LoVo (cell line): ENCODE data around the gene KRTAP20-2.

Experiments used
- DNase-seq: peaks from one replicate; pipeline ENCODE4 v3.0.0-alpha.2; 2016; ENCODE audit warnings: low spot score

KRTAP20-2 gene

GRCh38 chr21:30634906-30635305 is at the start of gene KRTAP20-2:
Gene KRTAP20-2, plus strand, starts transcription at chr21:30635206. Its CDS starts 58 bp downstream, at chr21:30635264.
- no peak for DNase-seq

DNA sequence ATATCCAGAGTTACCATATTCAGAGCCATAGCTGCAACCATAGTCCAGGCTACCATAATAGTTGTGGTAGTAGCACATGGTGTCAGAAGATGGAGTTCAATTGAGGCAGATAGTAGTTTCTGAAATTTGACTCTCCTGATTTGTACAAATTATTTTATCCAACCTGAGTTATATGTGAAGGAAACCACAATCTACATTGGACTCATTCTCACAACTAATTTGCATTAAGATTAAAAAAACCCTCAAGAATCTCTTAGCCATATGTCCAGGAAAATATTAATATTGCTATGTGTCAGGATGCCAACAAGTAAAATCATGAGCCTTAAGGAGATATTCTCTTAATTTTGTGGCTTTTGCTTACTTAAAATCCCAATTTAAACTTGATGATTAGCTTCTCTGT is 44.7 kb upstream of the KRTAP20-2 start, which contains the start of gene KRTAP22-2:
KRTAP22-2 (minus strand) TSS at position 101 of the 400 bp plus-strand sequence.
- no peak for DNase-seq

DNA sequence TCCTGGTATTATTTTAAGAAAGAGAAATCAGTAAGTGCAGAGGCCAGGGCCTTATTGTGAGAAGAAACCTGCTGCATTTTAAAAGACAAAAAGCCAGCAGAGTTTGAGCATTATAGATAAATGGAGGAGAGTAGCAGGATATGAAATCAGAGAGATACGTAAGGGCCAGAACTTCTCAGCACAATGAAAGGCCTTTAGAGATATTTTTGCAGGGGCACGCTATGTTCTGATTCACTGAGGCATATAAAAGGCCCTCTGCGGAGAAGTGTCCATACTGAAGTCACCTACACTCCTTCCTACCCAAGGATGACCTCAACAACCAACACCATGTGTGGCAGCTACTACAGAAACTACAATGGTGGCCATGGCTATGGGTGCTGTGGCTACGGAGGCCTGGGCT is 42.9 kb upstream of the KRTAP20-2 start, which contains the start of gene KRTAP6-3:
KRTAP6-3 (plus strand) TSS at position 301 of the 400 bp plus-strand sequence; CDS start at position 307, 6 bp downstream.
- DNase-seq, result no peak

GRCh38 chr21:30598802-30599201 is 36.2 kb upstream of the KRTAP20-2 start, which contains the start of gene KRTAP6-2:
Gene KRTAP6-2, minus strand, starts transcription at chr21:30598902. Its CDS starts 28 bp downstream, at chr21:30598874.
- no peak for DNase-seq

GRCh38 chr21:30600787-30601186 is 34.2 kb upstream of the KRTAP20-2 start, which contains the start of gene KRTAP22-1:
Gene KRTAP22-1, plus strand, starts transcription at chr21:30601087.
- DNase-seq, result no peak

DNA sequence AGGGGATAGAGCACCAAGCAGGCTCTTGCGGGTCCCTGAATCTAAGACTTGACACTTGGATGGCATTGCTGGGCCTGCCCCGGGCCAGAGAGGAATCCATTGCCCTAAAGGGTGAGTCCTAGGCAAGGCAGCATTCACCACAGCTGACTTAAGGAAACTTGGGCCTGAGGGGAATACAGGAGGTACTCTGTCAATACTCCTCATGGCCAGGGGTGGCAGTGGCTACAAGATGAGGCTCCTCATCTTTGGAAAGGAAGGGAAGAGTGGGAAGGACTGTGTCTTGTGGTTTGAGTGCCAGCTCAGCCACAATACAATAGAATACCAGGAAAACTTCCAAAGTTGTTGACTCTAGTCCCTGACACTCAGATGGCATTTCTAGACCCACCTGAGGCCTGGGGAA is 29.0 kb upstream of the KRTAP20-2 start:
- DNase-seq, result no peak

GRCh38 chr21:30612132-30612531 is 22.9 kb upstream of the KRTAP20-2 start:
- DNase-seq, result no peak

- no peak for DNase-seq
Observed at GRCh38 chr21:30613836-30614235, 21.2 kb upstream of the KRTAP20-2 start, which contains the start of gene KRTAP6-1. Gene KRTAP6-1, minus strand, starts transcription at chr21:30613930. Its CDS starts 26 bp downstream, at chr21:30613904.

- DNase-seq, result no peak
Observed at GRCh38 chr21:30615199-30615598, 19.8 kb upstream of the KRTAP20-2 start.

GRCh38 chr21:30616125-30616524 is 18.9 kb upstream of the KRTAP20-2 start, which contains the start of gene KRTAP20-1:
Gene KRTAP20-1, plus strand, starts transcription at chr21:30616425. Its CDS starts 30 bp downstream, at chr21:30616455.
- DNase-seq, result no peak

DNA sequence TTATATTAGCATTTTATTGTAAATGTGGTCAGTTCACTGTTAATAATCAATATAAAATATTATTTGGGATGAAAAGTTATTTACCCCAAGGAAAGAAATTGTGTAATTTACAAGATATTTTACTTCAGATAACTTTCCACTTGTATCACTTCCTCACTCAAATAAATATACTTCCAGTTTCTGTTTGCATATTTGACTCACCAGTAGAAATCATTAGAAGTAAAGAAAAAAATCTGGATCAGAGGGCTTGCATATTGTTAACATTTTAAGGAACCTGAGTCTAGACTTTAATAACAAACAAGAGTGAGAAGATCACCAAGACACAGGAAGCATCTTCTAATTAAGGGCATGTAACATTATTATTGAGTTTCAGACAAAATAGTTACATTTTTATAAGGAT is 14.9 kb upstream of the KRTAP20-2 start:
- no peak for DNase-seq

DNA sequence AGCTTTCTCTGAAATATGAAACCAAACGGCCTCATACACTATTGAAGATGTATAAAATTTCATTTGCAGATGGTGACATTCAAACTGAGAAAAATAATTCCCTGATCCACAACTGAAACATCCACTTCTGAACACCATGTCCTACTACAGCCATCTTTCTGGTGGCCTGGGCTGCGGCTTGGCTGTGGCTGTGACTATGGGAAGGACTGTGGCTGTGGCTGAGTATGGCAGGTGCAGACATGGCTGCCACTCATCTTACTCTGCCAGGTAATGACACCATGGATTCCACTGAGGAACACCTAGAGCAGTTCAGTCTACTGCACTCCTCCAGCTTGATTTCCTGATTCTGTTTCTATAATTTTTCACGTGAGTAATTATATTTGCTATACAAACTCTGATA is 14.5 kb upstream of the KRTAP20-2 start, which contains the start of gene KRTAP20-4:
KRTAP20-4 (plus strand) TSS at position 106 of the 400 bp plus-strand sequence.
- DNase-seq, result no peak

DNA sequence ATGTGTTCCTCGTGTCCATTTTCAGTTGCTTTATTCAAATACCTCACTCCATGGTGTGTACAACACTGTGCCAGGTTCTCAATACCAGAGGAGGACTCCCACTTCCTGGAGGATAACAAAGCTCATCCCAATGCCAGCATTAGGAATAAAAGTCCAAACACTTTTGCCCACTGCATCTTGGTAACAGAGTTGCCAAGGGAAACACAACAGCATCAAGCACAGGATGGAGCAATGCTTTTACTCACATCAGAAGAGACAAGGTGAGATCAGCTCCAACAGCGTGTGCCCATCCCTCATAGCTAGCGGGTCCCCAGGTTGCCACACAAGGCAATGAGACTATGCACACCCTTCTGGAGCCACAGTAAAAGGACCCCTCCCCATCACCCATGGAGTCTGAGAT is 11.6 kb upstream of the KRTAP20-2 start:
- DNase-seq, result no peak

GRCh38 chr21:30625449-30626165 is 9.4 kb upstream of the KRTAP20-2 start:
- DNase-seq, result no peak

DNA sequence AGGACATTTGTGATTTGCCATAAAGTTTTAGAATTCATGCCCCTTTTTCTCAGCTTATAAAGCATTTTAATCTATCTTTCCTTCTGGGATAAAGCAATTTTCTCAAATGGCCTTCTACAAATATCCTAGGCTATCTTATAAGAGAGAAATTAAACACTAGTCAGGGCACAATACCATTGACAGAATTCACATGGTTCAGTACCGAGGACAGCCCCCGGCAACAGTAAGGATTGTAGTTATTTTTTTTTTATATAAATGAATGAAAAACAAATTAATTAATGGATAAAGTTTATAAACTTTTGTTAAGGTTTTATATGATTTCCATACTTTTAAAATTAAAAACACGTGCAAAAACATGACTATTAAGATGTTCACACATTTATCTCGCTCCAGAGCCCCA is 6.9 kb upstream of the KRTAP20-2 start:
- no peak for DNase-seq

DNA sequence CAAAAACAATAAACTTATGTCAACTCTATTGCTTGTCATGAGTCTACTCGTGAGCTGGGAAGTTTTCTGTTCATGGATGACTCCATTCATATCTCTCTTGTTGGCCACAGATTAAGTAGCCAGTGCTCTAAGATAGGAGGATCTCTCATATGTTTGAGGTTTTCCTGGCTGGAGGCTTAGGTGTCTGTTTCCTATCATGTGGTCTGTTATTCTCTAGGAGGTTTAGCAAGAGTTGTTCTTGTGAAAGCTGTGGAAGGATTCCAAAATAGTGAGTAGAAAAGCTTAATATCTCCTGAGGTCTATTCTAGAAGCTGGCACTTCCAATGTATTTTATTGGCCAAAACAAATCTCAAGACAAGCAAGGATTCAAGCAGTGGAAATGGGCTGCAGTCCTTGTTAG is 5.8 kb upstream of the KRTAP20-2 start:
- no peak for DNase-seq

DNA sequence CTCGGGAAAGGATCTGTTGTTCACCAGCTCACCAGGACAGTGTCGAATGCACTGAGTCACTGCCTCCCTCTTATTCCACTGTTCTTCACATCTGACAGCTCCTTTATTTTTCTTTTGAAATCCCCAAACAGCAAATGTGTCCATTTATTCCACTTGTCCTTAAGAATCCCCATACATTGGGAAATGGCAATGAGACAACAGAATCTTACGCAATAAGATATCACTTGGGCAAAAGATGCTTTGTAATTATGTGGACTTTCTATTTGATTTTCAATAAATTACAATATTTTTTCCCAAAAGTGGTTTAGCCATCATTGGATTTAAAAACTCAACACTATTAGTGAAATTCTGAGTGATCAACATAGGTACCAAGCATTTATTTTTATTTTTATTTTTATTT is 3.7 kb downstream of the KRTAP20-2 start:
- no peak for DNase-seq

GRCh38 chr21:30642564-30642963 is 7.6 kb downstream of the KRTAP20-2 start, which contains the start of gene KRTAP20-3:
Gene KRTAP20-3, plus strand, starts transcription at chr21:30642864.
- no peak for DNase-seq

GRCh38 chr21:30646904-30647414 is 12.0 kb downstream of the KRTAP20-2 start:
- no peak for DNase-seq

DNA sequence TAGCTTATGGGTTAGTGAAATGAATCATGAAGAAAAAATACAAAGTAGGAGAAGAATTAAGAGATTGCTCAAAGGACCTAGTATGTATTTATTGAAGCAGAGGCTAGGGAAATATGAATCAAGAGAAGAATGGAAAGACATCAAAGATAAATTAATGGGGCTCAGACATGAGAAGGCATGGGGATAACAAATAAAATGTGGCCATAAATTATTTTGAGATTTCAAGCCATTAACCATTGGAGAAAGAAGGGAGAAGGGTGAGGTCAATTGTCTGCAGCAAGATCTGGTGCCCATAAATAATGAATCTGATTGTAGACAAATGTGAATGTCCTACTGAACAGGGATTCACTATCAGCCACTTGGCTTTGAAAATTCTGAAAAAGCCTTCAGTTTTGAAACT is 17.9 kb downstream of the KRTAP20-2 start:
- no peak for DNase-seq

DNA sequence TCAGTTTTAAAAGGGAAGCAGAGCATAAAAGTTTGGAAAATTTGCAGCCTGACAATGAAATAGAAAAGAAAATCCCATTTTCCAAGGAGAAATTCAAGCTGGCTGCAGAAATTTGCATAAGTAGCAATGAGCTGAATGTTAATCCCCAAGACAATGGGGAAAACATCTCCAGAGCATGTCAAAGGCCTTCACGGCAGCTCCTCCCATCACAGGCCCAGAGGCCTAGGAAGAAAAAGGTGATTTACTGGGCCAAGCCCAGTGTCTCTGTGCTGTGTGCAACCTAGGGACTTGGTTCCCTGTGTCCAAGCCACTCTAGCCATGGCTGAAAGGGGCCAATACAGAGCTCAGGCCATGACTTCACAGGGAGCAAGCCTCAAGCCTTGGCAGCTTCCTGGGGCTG is 33.8 kb downstream of the KRTAP20-2 start:
- DNase-seq, result no peak

GRCh38 chr21:30672985-30673650 is 38.1 kb downstream of the KRTAP20-2 start:
- no peak for DNase-seq

GRCh38 chr21:30674312-30674711 is 39.3 kb downstream of the KRTAP20-2 start:
- DNase-seq, result no peak
